HepG2 (cell line): ENCODE data around the gene DHRS9. TPM values are rescaled to one million over a fixed set of nuclear protein-coding genes. Genes with fewer than 3 reads are reported as not detected.

ENCODE experiments used
- ATAC-seq: fragments of 200-7000 bp; cut with Tn5 transposase; 3 replicates; pipeline ENCODE4 v1.9.1; 2020; ENCODE audit warnings: mild to moderate bottlenecking, moderate library complexity
- BruUV-seq: library from RNA; stranded (reverse); fragments of 400-500 nt; replicated peaks from 2 replicates; lab custom pipeline; 2021; lab: Mats Ljungman, UMichigan
- CTCF ChIA-PET: fragments of 300-600 bp; formaldehyde crosslinking; extraction: SDS; loops from one replicate; lab custom pipeline; 2021; ENCODE audit warnings: low total read pairs, inconsistent platforms, low intra/inter-chr PET ratio; lab: Yijun Ruan, JAX
- POLR2A ChIA-PET: fragments of 350-600 bp; sonication (Branson Sonifier 250); formaldehyde crosslinking; loops from one replicate; lab custom pipeline; 2020; ENCODE audit warnings: antibody characterized with exemption, inconsistent platforms; lab: Yijun Ruan, JAX
- DNase-seq: peaks from one replicate; pipeline ENCODE4 v3.0.0-alpha.2; 2015; ENCODE audit warnings: low spot score
- FAIRE-seq: peaks from 3 replicates; lab custom pipeline; 2011; peaks lifted over from hg19 to GRCh38; lab: Jason Lieb, UNC
- H2AFZ ChIP-seq: one replicate; pipeline ENCODE4 v1.6.1; 2011; ENCODE audit warnings: low read length, inconsistent platforms
- H3K27ac ChIP-seq: fragments of 300-600 bp; 3 replicates; pipeline ENCODE4 v1.8.0; 2011; ENCODE audit warnings: mixed run types, mild to moderate bottlenecking, mixed read lengths, low read length, inconsistent platforms; ENCODE audit not compliant: insufficient read depth; ENCODE audit errors: extremely low read length
- H3K27me3 ChIP-seq, 2 experiments: fragments of 200-600 bp in 1 of 2; 2 replicates in 1 of 2; 3 replicates in 1 of 2; pipeline versions ENCODE4 v1.6.0 to v1.8.0; 2011; ENCODE audit warnings: low read length in 2 of 2, mild to moderate bottlenecking in 2 of 2, moderate library complexity in 2 of 2, inconsistent platforms in 1 of 2; ENCODE audit not compliant: insufficient read depth in 2 of 2, control insufficient read depth in 1 of 2
- H3K36me3 ChIP-seq, 2 experiments: fragments of 200-600 bp in 1 of 2; replicated peaks in 1 of 2; 2 replicates in 1 of 2; 3 replicates in 1 of 2; pipeline versions ENCODE4 v1.5.1 to v1.8.0; 2011; ENCODE audit warnings: low read length in 2 of 2, inconsistent platforms in 1 of 2; ENCODE audit not compliant: insufficient read depth in 2 of 2, control insufficient read depth in 1 of 2
- H3K4me1 ChIP-seq: 2 replicates; pipeline ENCODE4 v1.5.1; 2012; ENCODE audit warnings: low read length, inconsistent platforms; ENCODE audit not compliant: insufficient read depth
- H3K4me2 ChIP-seq: 2 replicates; pipeline ENCODE4 v1.6.0; 2011; ENCODE audit warnings: low read depth, low read length, inconsistent platforms
- H3K4me3 ChIP-seq, 3 experiments: fragments of 200-600 bp in 1 of 3; sonication (generic), shearing (Covaris generic) in 1 of 3; replicated peaks in 1 of 3; 2 replicates each; pipeline ENCODE4 v1.5.1; 2011 to 2016; ENCODE audit warnings: low read length in 3 of 3, inconsistent platforms in 2 of 3, low read depth in 2 of 3, mild to moderate bottlenecking in 2 of 3, control low read depth in 1 of 3, mixed read lengths in 1 of 3; ENCODE audit not compliant: insufficient read depth in 1 of 3
- H3K79me2 ChIP-seq: one replicate; pipeline ENCODE4 v1.6.1; 2011; ENCODE audit warnings: low read length, inconsistent platforms; ENCODE audit not compliant: insufficient read depth
- H3K9ac ChIP-seq: 2 replicates; pipeline ENCODE4 v1.6.0; 2011; ENCODE audit warnings: mild to moderate bottlenecking, low read depth, low read length, inconsistent platforms; ENCODE audit not compliant: insufficient read depth
- H3K9me3 ChIP-seq: 2 replicates; pipeline ENCODE4 v1.5.1; 2012; ENCODE audit warnings: mild to moderate bottlenecking, low read length
- H4K20me1 ChIP-seq: 2 replicates; pipeline ENCODE4 v1.6.0; 2011; ENCODE audit warnings: inconsistent platforms, mild to moderate bottlenecking, low read length, moderate library complexity; ENCODE audit not compliant: insufficient read depth
- DPF2 ChIP-seq: sonication (generic); formaldehyde crosslinking; IDR thresholded peaks from 2 replicates; pipeline ENCODE4 v1.4.0; 2020; ENCODE audit warnings: mild to moderate bottlenecking, low read depth, missing genetic modification reagents, borderline replicate concordance
- ETV6 ChIP-seq: sonication (generic); formaldehyde crosslinking; conservative IDR thresholded peaks from 2 replicates; pipeline ENCODE4 v1.4.0; 2020; ENCODE audit warnings: missing genetic modification reagents
- NFIB ChIP-seq: sonication (generic); formaldehyde crosslinking; IDR thresholded peaks from 2 replicates; pipeline ENCODE4 v1.9.0; 2021; ENCODE audit warnings: missing genetic modification reagents, mild to moderate bottlenecking, borderline replicate concordance
- SMARCE1 ChIP-seq: fragments of 450-650 bp; IDR thresholded peaks from 2 replicates; pipeline ENCODE4 v1.6.1; 2017; ENCODE audit warnings: borderline replicate concordance
- SRY ChIP-seq: sonication (generic); formaldehyde crosslinking; IDR thresholded peaks from 2 replicates; pipeline ENCODE4 v1.8.0; 2022; ENCODE audit warnings: mild to moderate bottlenecking, missing genetic modification reagents
- ZMAT5 ChIP-seq: sonication (generic); formaldehyde crosslinking; IDR thresholded peaks from 2 replicates; pipeline ENCODE4 v1.5.0; 2020; ENCODE audit warnings: mild to moderate bottlenecking, low read depth, missing genetic modification reagents, borderline replicate concordance
- ZNF275 ChIP-seq: sonication (generic); formaldehyde crosslinking; IDR thresholded peaks from 2 replicates; pipeline ENCODE4 v1.8.0; 2022; ENCODE audit warnings: missing genetic modification reagents, mild to moderate bottlenecking, inconsistent platforms, borderline replicate concordance
- ZNF629 ChIP-seq: sonication (generic); formaldehyde crosslinking; conservative IDR thresholded peaks from 2 replicates; pipeline ENCODE4 v1.5.0; 2020; ENCODE audit warnings: missing genetic modification reagents
- ZSCAN20 ChIP-seq: sonication (generic); formaldehyde crosslinking; IDR thresholded peaks from 2 replicates; pipeline ENCODE4 v1.4.0; 2020; ENCODE audit warnings: missing genetic modification reagents, mild to moderate bottlenecking, borderline replicate concordance
- in situ Hi-C: cut with HindIII; loops from 2 replicates; pipeline ENCODE4 v1.10.0; 2017; ENCODE audit warnings: low pct_unique_long_range_greater_than_20kb; ENCODE audit not compliant: extremely low pct_ligation_motif_present
- intact Hi-C: fragments of 100-400 bp; cut with micrococcal nuclease; formaldehyde crosslinking; loops from one replicate; pipeline ENCODE4 v1.10.0; 2022; ENCODE audit not compliant: unreplicated experiment
- polyA plus RNA-seq, 8 experiments: library from polyadenylated mRNA; depleted of rRNA in 3 of 8; stranded (reverse) in 7 of 8; unstranded in 1 of 8; fragments of >200 nt; fragmentation: Illumina TruSeq in 4 of 8; extraction: Trizol in 4 of 8; gene quantifications; 2 replicates each; pipeline versions ENCODE4 v1.2.1 to v1.2.3, GENCODE V29; 2011 to 2016; ENCODE audit warnings: low read depth in 4 of 8, missing spikeins in 1 of 8, mixed read lengths in 1 of 8; ENCODE audit not compliant: insufficient read depth in 1 of 8
- total RNA-seq, 5 experiments: library from RNA; depleted of rRNA; stranded (reverse); fragments of >200 nt; fragmentation: Illumina TruSeq; extraction: Trizol; gene quantifications; 2 replicates each; pipeline ENCODE4 v1.2.3, GENCODE V29; 2016; ENCODE audit warnings: low read depth in 1 of 5
- TF ChIP-seq, protein P1 (sequence below): IDR thresholded peaks from 2 replicates; pipeline ENCODE4 v1.6.1; 2016; ENCODE audit warnings: missing compliant biosample characterization, missing genetic modification reagents, borderline replicate concordance

DHRS9 gene
- total and polyA plus RNA-seq, 2 of the 13 experiments (the other 11 are each of a cell fraction or from before 2014, with no cell fraction given), result not detected

- TF ChIP-seq NFIB (CRISPR knock-in tag) (no peak), ZMAT5 (no peak)
Observed at GRCh38 chr2:169034256-169034655, 35.1 kb upstream of the DHRS9 start (continued).

GRCh38 chr2:169034984-169035544 is 34.3 kb upstream of the DHRS9 start:
- FAIRE-seq (no peak), ATAC-seq (no peak), DNase-seq (no peak)
- peak; percentile 80 for TF ChIP-seq ZNF629 (CRISPR knock-in tag)
- TF ChIP-seq SMARCE1, result no peak
- TF ChIP-seq ZSCAN20 (CRISPR knock-in tag), result no peak
- no peak for TF ChIP-seq ZNF275 (CRISPR knock-in tag)
- TF ChIP-seq, protein P1, sequence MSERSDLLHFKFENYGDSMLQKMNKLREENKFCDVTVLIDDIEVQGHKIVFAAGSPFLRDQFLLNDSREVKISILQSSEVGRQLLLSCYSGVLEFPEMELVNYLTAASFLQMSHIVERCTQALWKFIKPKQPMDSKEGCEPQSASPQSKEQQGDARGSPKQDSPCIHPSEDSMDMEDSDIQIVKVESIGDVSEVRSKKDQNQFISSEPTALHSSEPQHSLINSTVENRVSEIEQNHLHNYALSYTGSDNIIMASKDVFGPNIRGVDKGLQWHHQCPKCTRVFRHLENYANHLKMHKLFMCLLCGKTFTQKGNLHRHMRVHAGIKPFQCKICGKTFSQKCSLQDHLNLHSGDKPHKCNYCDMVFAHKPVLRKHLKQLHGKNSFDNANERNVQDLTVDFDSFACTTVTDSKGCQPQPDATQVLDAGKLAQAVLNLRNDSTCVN, result no peak
- TF ChIP-seq DPF2 (CRISPR knock-in tag), result no peak
- no peak for TF ChIP-seq ETV6 (CRISPR knock-in tag)
- no peak for TF ChIP-seq SRY (CRISPR knock-in tag)
- in situ Hi-C loops, result no loop called here
- no TSS peak for BruUV-seq
- no peak overlapping the region for H3K4me3 ChIP-seq
- H3K79me2 ChIP-seq, result no peaks in the 10 kb centered on the region
- H3K27ac ChIP-seq, result no peak overlapping the region
- no peaks in the 10 kb centered on the region for H3K4me1 ChIP-seq
- H3K4me2 ChIP-seq, result no peak overlapping the region
- no peaks in the 10 kb centered on the region for H3K27me3 ChIP-seq
- ChIA-PET CTCF (no interaction called here), POLR2A (no interaction called here)
- no peak overlapping the region for H2AFZ ChIP-seq
- no peaks in the 10 kb centered on the region for H4K20me1 ChIP-seq
- no peaks in the 10 kb centered on the region for H3K36me3 ChIP-seq
- no peaks in the 10 kb centered on the region for H3K9me3 ChIP-seq
- H3K9ac ChIP-seq, result no peak overlapping the region
- intact Hi-C loops, result no loop called here
